ENCODE data around the gene MAML3.

Gene MAML3

DNA sequence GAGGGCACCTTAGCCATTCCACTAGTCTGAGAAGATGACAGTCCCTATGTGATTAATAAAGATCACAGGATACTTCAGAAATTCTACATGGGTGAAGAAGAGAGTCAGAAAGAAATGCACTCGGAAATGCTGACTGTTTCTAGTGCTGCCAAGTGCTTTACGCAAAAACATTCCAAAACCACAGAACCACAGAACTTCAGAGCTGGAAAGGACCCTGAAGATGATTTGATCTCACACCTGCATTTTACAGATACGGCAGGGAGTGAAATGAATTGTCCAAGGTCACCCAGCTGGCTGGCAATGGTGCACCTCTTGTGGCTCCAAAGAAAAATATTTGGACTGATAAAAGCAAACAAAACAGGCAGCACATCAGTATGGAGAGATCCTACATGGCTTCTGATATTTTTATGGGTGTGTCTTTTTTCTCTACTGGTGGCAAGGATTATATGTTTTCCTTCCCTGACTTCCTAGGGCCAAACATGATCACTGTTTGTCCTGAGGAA lies 115.9 kb downstream of the MAML3 start:
- DNase-seq = no peak

GRCh38 chr4:140037353-140038030 lies 116.5 kb downstream of the MAML3 start:
- DNase-seq = no peak

- DNase-seq = no peak
These were observed 122.3 kb downstream of the MAML3 start for GRCh38 chr4:140031706-140032105.

- DNase-seq = no peak
These were observed 122.9 kb downstream of the MAML3 start for GRCh38 chr4:140031061-140031460.

DNA sequence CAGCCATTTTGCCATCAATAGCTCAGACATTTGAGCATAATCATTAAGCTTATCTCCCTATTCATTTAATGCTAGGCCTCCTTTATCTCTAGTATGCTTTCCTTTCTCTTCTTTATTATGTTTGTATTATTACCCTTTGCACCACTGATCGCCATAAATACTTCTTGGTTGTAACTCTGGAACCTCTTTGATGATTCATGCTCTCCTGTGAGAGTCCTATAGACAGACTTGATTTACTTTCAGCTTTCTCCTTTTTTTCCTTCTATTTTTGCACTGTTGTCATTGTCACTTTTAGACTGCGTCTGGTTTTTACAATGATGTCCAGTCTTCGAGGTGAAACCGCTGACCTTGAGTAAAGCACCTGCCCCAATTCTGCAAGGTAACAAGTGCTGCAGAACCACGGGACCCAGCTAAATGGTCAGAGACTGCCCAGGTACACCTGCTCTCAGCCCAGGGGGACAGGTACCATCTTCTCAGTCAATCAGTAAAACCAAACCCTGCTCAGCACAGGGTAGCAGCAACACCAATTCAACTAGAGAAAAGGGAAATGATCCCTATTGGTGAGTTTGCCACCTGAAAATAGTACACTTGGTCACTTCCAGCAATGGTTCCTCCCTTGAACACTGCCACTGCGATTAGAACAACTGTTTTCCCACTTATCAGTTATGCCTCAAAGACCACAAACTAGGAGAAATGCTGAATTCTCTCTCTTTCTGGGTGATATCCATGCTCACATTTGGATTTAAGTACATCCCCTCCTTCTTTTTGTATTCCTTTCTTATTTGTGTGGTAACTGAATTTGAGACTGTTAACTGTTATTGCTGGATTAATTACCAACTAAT lies 125.1 kb downstream of the MAML3 start:
- no peak for DNase-seq

DNA sequence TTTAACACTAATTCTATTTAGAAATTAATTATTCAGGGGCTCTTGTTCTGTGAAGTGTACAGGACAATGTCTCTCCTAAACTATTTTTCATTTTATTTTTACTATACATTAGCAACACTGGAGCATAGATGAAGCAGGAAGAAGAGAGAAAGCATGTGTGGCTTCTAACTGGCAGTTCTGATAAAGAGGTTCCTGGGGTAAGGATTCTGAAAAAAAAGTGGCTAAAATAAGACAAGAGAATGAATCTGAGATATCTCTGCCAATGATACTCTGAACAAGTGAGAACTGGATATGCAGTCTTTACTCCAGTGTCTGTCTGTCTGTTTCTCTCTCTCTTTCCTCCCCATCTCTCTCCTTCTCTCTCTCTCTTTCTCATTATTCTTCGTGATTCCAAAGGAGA lies 125.9 kb downstream of the MAML3 start:
- no peak for DNase-seq

- peak; percentile 73 to 80 for DNase-seq
These were observed 126.9 kb downstream of the MAML3 start for GRCh38 chr4:140027101-140027500.

DNA sequence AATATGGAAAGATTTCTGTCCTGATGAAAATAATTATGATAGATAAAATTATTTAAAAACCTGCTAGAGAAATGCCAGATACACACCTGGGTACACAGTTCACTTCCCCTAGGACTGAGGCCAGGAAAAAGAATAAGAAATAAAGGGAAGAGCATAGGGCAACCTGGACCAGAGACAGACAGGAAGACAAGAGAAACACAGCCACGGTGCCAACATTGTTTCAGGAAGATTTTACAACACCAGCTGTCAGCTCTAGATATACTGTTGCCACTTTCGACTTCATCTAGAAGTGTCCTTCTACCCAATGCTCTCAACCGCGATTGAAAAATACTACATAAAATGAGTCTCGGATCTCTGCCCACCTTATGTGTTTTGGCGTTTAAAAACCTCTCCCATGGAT lies 128.5 kb downstream of the MAML3 start:
- DNase-seq = no peak

GRCh38 chr4:140020457-140021361 lies 133.3 kb downstream of the MAML3 start:
- no peak for DNase-seq

DNA sequence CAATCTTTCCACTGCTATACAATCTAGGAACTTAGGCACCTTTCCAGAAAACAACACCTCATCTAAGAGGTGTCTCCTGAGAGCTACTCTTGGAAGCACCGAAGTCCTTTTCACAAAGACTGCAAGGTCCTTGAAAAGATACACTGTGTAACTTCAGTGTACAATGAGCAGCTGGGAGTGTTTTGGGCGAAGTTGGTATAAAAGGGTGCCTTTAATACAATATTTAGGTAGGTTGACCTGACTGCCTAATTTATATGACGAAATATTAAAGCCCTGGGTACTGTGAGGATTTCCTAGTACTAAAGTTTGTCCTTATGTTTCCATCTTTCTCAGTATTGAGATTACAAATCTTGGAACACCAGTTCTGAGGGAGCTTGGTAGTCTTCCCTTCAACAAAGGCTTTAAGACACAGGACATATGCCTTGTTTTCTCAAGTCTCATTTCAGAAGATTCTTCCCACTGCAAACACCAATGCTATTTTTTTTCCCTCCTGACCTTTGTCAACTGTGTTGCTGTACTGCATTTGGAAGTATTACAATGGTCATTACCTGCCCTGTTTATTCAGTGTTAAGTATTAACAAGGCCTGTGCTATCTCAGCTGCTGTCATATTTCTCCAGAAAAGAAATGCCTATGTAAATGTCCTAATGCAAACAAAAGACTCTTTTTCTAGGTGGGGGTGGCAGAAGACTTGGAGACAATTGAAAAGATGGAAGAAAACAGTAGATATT lies 134.2 kb downstream of the MAML3 start:
- DNase-seq = no peak

DNA sequence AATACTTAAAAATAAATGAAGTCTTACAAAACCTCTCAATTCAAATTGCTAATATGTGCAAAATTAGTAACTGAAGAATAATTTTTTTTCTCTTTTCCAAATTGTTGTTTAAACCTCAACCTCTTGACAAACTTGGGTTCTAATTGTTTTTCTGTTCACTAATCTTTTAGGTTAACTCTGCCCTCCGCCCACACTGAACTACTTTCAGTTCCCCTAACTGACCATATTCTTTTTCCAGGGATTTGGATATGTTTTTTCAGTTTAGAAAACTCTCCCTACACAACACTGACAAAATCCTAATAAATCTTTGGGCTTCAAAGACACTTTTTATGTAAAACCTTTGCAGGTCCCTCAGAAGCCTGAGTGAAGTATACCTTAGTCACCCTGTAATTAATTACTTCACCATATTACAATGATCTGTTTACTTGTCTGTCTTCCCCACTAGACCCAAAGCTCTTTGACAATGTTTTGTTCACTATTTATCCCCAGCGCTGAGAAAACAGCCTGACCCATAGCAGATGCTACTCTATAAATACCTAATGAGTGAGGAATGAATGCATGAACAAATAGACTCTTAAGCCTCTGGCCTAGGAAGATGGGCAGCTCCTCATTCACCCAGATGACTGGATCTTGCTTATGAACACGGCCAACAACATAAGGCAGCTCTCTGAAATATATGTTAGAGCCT lies 134.9 kb downstream of the MAML3 start:
- DNase-seq = no peak

GRCh38 chr4:140014284-140014683 lies 139.7 kb downstream of the MAML3 start:
- no peak for DNase-seq

DNA sequence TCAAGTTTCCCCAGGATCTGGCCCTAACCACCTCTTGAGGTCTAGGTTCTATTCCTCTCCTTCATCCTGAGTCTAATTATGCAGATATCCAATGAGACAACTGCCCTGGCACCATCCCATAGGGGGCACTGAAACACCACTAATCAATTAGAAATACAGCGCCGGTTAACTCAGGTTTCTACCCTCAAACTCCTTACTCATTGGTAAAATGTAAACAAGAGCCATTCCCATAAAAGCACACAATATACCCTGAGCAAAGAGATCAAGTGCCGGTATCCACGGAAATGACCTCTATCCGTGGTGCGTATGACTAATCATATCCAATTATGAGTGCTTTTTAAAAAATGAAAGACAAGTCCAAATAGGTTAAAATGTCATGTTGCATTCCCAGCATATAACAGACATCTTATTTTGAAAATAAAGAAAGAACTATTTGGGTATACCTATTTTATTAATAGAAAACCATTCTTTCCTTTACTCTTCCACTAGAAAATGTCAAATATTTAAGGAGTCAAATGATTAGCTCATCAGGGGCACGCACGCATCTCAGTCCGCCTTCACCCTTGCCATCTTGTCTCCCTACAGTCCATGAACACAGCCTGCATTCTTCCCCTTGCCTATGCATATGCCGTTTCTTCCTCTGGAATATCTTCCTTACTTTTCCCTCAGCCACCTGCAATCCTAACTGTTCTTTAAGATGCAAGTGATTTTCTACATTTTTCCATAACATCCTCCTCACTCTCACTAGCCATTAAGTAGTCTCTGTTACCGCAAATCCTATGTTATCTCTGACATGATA lies 141.1 kb downstream of the MAML3 start:
- peak; percentile 73 to 75 for DNase-seq

DNA sequence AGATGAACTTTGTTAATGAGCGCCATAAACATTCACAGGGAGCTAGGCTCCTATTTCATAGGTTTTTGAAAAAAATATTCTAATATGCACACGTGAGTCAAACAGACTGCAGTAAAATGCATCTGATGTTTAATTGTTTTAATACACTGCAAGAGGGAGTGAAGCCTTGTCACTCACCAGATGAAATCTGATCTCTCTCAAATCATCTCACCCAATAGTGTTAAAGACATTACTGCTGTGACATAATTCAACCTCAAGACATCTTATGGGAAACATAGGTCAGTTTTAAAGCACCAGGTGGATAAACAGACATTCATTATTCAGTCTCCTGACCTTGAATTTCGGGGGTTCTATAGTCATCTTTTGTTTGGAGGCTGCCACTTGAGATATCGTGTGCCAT lies 148.3 kb downstream of the MAML3 start:
- no peak for DNase-seq

GRCh38 chr4:140004922-140005627 lies 148.9 kb downstream of the MAML3 start:
- DNase-seq = no peak

GRCh38 chr4:140004549-140004895 lies 149.5 kb downstream of the MAML3 start:
- no peak for DNase-seq

DNA sequence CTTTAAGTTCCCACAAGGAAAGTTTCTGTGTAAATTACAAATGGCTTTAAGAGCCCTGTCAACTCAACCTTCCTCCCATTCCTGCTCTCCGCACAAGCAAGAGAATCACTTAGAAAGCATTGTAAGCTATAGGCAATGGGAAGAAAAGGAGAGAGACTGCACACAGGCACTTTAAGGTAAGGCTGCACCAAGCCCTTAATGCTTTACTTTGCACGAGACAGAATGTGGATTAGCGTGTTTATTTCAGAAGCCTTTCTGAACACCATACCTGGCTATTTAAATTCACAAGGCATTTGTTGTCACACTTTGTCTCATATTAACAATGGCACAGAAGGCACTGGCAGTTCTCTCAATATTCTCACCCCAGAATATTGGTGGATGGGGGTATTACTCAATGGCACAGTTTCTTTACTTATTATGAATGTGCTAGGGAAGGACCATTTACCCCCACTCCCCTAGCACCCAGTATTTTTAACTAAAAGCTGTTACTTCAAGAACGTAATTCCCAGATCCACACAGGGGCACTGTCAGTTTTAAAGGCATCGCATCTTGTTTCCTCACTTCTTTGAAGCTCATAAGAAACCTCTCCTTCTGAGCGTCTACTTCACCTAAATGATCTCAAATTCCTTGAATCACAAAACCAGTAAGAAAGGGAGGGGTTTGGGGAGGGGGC lies 150.0 kb downstream of the MAML3 start:
- no peak for DNase-seq

- no peak for DNase-seq
These were observed 153.8 kb downstream of the MAML3 start for GRCh38 chr4:140000232-140000631.

GRCh38 chr4:139988863-139989765 lies 164.9 kb downstream of the MAML3 start:
- no peak for DNase-seq
